ENCODE measurements around the gene FBXO8.

FBXO8 gene

GRCh38 chr4:174255374-174255773 lies 28.1 kb downstream of the FBXO8 start:
- no peak for TF ChIP-seq CTCF (IDR thresholded peaks at IDR 0.05; ENCODE audit: low read depth, low read length)
- H3K4me3 ChIP-seq (ENCODE audit: low read depth, low read length): no peak overlapping the region
- in situ Hi-C loops (cut with HindIII; ENCODE audit: low sequenced_read_pairs): no loop called here
- no peak for DNase-seq (ENCODE audit: low read depth, low spot score)

GRCh38 chr4:174254613-174255012 lies 28.9 kb downstream of the FBXO8 start:
- DNase-seq (ENCODE audit: low read depth, low spot score): no peak
- no peak overlapping the region for H3K4me3 ChIP-seq (ENCODE audit: low read depth, low read length)
- no peak for TF ChIP-seq CTCF (IDR thresholded peaks at IDR 0.05; ENCODE audit: low read depth, low read length)
- in situ Hi-C loops (cut with HindIII; ENCODE audit: low sequenced_read_pairs): no loop called here

GRCh38 chr4:174252412-174252811 lies 31.1 kb downstream of the FBXO8 start:
- in situ Hi-C loops (cut with HindIII; ENCODE audit: low sequenced_read_pairs): no loop called here
- no peak for DNase-seq (ENCODE audit: low read depth, low spot score)
- no peak for TF ChIP-seq CTCF (IDR thresholded peaks at IDR 0.05; ENCODE audit: low read depth, low read length)
- H3K4me3 ChIP-seq (ENCODE audit: low read depth, low read length): no peak overlapping the region

GRCh38 chr4:174248407-174248806 lies 35.1 kb downstream of the FBXO8 start:
- no peak for DNase-seq (ENCODE audit: low read depth, low spot score)
- in situ Hi-C loops (cut with HindIII; ENCODE audit: low sequenced_read_pairs): no loop called here
- no peak overlapping the region for H3K4me3 ChIP-seq (ENCODE audit: low read depth, low read length)
- no peak for TF ChIP-seq CTCF (IDR thresholded peaks at IDR 0.05; ENCODE audit: low read depth, low read length)

- H3K4me3 ChIP-seq (ENCODE audit: low read depth, low read length): no peak overlapping the region
- no peak for TF ChIP-seq CTCF (IDR thresholded peaks at IDR 0.05; ENCODE audit: low read depth, low read length)
- in situ Hi-C loops (cut with HindIII; ENCODE audit: low sequenced_read_pairs): no loop called here
- no peak for DNase-seq (ENCODE audit: low read depth, low spot score)
These were observed 37.8 kb downstream of the FBXO8 start for GRCh38 chr4:174245714-174246113.

- DNase-seq (ENCODE audit: low read depth, low spot score): no peak
- in situ Hi-C loops (cut with HindIII; ENCODE audit: low sequenced_read_pairs): no loop called here
- TF ChIP-seq CTCF (IDR thresholded peaks at IDR 0.05; ENCODE audit: low read depth, low read length): no peak
- H3K4me3 ChIP-seq (ENCODE audit: low read depth, low read length): no peak overlapping the region
These were observed 39.0 kb downstream of the FBXO8 start for GRCh38 chr4:174244441-174244840.

- no peak for DNase-seq (ENCODE audit: low read depth, low spot score)
- no peak overlapping the region for H3K4me3 ChIP-seq (ENCODE audit: low read depth, low read length)
- TF ChIP-seq CTCF (IDR thresholded peaks at IDR 0.05; ENCODE audit: low read depth, low read length): no peak
- in situ Hi-C loops (cut with HindIII; ENCODE audit: low sequenced_read_pairs): no loop called here
These were observed 42.3 kb downstream of the FBXO8 start for GRCh38 chr4:174241162-174241561.
